Endodermal cell (in vitro differentiated cells): ENCODE data around the gene MRPS21. TPM values are rescaled to one million over a fixed set of nuclear protein-coding genes. Genes with fewer than 3 reads are reported as not detected.

ENCODE experiments used
- DNase-seq: peaks from one replicate; pipeline ENCODE4 v3.0.0-alpha.2; 2017
- H3K27ac ChIP-seq: 2 replicates; pipeline ENCODE4 v1.5.1; 2013; ENCODE audit warnings: mild to moderate bottlenecking, low read depth, low read length, moderate library complexity
- H3K27me3 ChIP-seq: 2 replicates; pipeline ENCODE4 v1.6.1; 2013; ENCODE audit warnings: mild to moderate bottlenecking, low read length, moderate library complexity; ENCODE audit not compliant: insufficient read depth, control insufficient read depth, poor library complexity, severe bottlenecking
- H3K36me3 ChIP-seq: 2 replicates; pipeline ENCODE4 v1.7.0; 2013; ENCODE audit warnings: mild to moderate bottlenecking, low read length, moderate library complexity; ENCODE audit not compliant: control insufficient read depth, insufficient read depth
- H3K4me1 ChIP-seq: one replicate; pipeline ENCODE4 v1.7.0; 2013; ENCODE audit warnings: low read length; ENCODE audit not compliant: control insufficient read depth, insufficient read depth
- H3K4me3 ChIP-seq: 2 replicates; pipeline ENCODE4 v1.5.1; 2013; ENCODE audit warnings: mild to moderate bottlenecking, low read length, moderate library complexity
- H3K9ac ChIP-seq: 2 replicates; pipeline ENCODE4 v1.6.1; 2013; ENCODE audit warnings: mild to moderate bottlenecking, low read length, moderate library complexity; ENCODE audit not compliant: poor library complexity, severe bottlenecking; ENCODE audit errors: extremely low read depth
- H3K9me3 ChIP-seq: 2 replicates; pipeline ENCODE4 v1.6.1; 2013; ENCODE audit warnings: mild to moderate bottlenecking, low read length, moderate library complexity; ENCODE audit not compliant: control insufficient read depth
- H3K27ac Mint-ChIP-seq: 2 replicates; pipeline ENCODE4 v1.8.0; 2020; ENCODE audit warnings: mixed read lengths
- H3K27me3 Mint-ChIP-seq: 2 replicates; pipeline ENCODE4 v1.8.0; 2021; ENCODE audit warnings: mild to moderate bottlenecking, mixed read lengths; ENCODE audit not compliant: insufficient read depth
- H3K36me3 Mint-ChIP-seq: 2 replicates; pipeline ENCODE4 v1.8.0; 2020; ENCODE audit warnings: low read depth, mixed read lengths
- H3K4me1 Mint-ChIP-seq: 2 replicates; pipeline ENCODE4 v1.8.0; 2020; ENCODE audit warnings: mixed read lengths
- H3K4me3 Mint-ChIP-seq: 2 replicates; pipeline ENCODE4 v1.8.0; 2020; ENCODE audit warnings: mild to moderate bottlenecking, moderate library complexity, mixed read lengths
- H3K9me3 Mint-ChIP-seq: 2 replicates; pipeline ENCODE4 v1.8.0; 2020; ENCODE audit warnings: mild to moderate bottlenecking, mixed read lengths
- WGBS, 2 experiments: methylation state at CpG; one replicate each; pipeline versions ENCODE4 v1.1.5 to v1.1.7; 2013; ENCODE audit warnings: missing lambda C conversion rate in 2 of 2, mixed read lengths in 1 of 2; ENCODE audit not compliant: insufficient coverage in 1 of 2, insufficient read length in 1 of 2; 5-methylcytosine and 5-hydroxymethylcytosine counted together
- total RNA-seq, 2 donors: library from RNA; stranded (reverse); fragmentation: NEBNext Ultra II Directional in 1 of 2; extraction: Animal tissue kit (Norgen Biotek cat#: 25700) in 1 of 2; gene quantifications; 2 replicates in 1 of 2; 3 replicates in 1 of 2; pipeline ENCODE4 v1.2.1, GENCODE V29; 2021
- TF ChIP-seq, protein P1 (sequence below): fragments of 200-600 bp; sonication (generic); conservative IDR thresholded peaks from 2 replicates; pipeline ENCODE4 v1.5.0; 2021; ENCODE audit warnings: antibody characterized with exemption, mild to moderate bottlenecking

MRPS21 gene
- total RNA-seq, 2 donors from 2014 or later = 89.9 to 95.3 TPM

GRCh38 chr1:150281758-150282557, 11.7 kb upstream of the MRPS21 start, which contains the start of gene CIART:
CIART (plus strand) TSS chr1:150282554; CDS start chr1:150283268, 714 bp downstream.
- Histone ChIP-seq H3K9ac (no peak within 1 kb of the TSS), H3K27ac (peak within 1 kb of the TSS; percentile 64), H3K9me3 (no peaks in the 10 kb centered on the region), H3K4me3 (peak within 1 kb of the TSS; percentile 71), H3K4me1 (no peaks in the 10 kb centered on the region), H3K36me3 (no peaks in the 10 kb centered on the region), H3K27me3 (peaks cover 22% of the 10 kb centered on the region)
- H3K9me3 Mint-ChIP-seq = peaks cover 11% of the 10 kb centered on the region
- DNase-seq = peak; percentile 95
- peak within 1 kb of the TSS; percentile 90 for H3K27ac Mint-ChIP-seq
- TF ChIP-seq, protein P1, sequence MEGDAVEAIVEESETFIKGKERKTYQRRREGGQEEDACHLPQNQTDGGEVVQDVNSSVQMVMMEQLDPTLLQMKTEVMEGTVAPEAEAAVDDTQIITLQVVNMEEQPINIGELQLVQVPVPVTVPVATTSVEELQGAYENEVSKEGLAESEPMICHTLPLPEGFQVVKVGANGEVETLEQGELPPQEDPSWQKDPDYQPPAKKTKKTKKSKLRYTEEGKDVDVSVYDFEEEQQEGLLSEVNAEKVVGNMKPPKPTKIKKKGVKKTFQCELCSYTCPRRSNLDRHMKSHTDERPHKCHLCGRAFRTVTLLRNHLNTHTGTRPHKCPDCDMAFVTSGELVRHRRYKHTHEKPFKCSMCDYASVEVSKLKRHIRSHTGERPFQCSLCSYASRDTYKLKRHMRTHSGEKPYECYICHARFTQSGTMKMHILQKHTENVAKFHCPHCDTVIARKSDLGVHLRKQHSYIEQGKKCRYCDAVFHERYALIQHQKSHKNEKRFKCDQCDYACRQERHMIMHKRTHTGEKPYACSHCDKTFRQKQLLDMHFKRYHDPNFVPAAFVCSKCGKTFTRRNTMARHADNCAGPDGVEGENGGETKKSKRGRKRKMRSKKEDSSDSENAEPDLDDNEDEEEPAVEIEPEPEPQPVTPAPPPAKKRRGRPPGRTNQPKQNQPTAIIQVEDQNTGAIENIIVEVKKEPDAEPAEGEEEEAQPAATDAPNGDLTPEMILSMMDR = no peak
- 32 to 37% methylated on average over 27 to 41 of the region's 46 CpGs for WGBS, 2 experiments
- no peaks in the 10 kb centered on the region for H3K36me3 Mint-ChIP-seq
- H3K27me3 Mint-ChIP-seq = peaks cover 29% of the 10 kb centered on the region
- H3K4me1 Mint-ChIP-seq = peaks cover 11% of the 10 kb centered on the region
- H3K4me3 Mint-ChIP-seq = peak within 1 kb of the TSS; percentile 57

DNA sequence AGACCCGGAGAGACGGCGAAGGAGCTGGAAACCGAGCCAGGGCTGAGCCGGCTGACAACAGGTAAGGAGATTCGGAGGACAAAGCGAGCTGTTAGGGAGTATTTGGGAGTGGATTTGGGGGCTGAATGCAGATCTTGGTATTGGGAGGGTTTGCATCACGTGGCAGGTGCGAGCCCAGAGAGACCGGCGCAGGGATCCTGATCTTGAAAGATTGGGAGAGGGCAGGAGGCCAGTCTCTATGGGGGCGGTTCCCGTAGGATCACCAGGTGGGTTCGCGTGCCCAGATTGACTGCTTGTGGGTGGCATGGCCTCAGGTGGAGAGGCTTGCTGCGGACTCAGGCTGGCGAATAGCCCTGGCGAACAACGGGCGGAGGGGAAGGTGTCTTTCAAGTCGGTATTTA, 11.1 kb upstream of the MRPS21 start:
- Histone ChIP-seq H3K9me3 (no peaks in the 10 kb centered on the region), H3K27me3 (peaks cover 22% of the 10 kb centered on the region), H3K9ac (no peak overlapping the region), H3K36me3 (no peaks in the 10 kb centered on the region), H3K27ac (no peak overlapping the region), H3K4me1 (no peaks in the 10 kb centered on the region), H3K4me3 (peak overlapping the region; percentile 71)
- Mint-ChIP-seq H3K27me3 (peaks cover 29% of the 10 kb centered on the region), H3K9me3 (peaks cover 11% of the 10 kb centered on the region), H3K4me3 (peak overlapping the region; percentile 57), H3K36me3 (no peaks in the 10 kb centered on the region), H3K4me1 (peaks cover 11% of the 10 kb centered on the region), H3K27ac (peak overlapping the region; percentile 81)
- WGBS, 2 experiments = 18 to 30% methylated on average over 13 to 21 of the region's 21 CpGs
- no peak for DNase-seq
- TF ChIP-seq, protein P1 = no peak

DNA sequence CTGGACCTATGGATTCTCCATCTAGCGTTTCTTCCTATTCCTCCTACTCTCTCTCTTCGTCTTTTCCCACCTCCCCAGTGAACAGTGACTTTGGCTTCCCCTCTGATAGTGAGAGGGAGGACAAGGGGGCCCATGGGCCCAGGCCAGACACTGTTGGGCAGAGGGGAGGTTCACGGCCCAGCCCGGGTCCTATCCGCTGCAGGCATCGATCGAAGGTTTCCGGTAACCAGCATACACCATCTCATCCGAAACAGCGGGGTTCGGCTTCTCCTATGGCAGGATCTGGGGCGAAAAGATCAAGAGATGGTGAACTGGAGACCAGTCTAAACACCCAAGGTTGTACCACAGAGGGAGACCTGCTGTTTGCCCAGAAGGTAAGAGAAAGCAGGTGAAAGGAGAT, 10.4 kb upstream of the MRPS21 start:
- peak overlapping the region; percentile 71 for H3K4me3 ChIP-seq
- TF ChIP-seq, protein P1 = no peak
- peaks cover 11% of the 10 kb centered on the region for H3K4me1 Mint-ChIP-seq
- peaks cover 11% of the 10 kb centered on the region for H3K9me3 Mint-ChIP-seq
- peak overlapping the region; percentile 57 for H3K4me3 Mint-ChIP-seq
- no peak overlapping the region for H3K9ac ChIP-seq
- no peaks in the 10 kb centered on the region for H3K36me3 Mint-ChIP-seq
- no peaks in the 10 kb centered on the region for H3K9me3 ChIP-seq
- H3K27me3 ChIP-seq = peaks cover 22% of the 10 kb centered on the region
- no peaks in the 10 kb centered on the region for H3K4me1 ChIP-seq
- peaks cover 29% of the 10 kb centered on the region for H3K27me3 Mint-ChIP-seq
- no peaks in the 10 kb centered on the region for H3K36me3 ChIP-seq
- WGBS, 2 experiments = 96 to 100% methylated on average over 4 to 12 of the region's 12 CpGs
- H3K27ac ChIP-seq = no peak overlapping the region
- H3K27ac Mint-ChIP-seq = no peak overlapping the region
- no peak for DNase-seq
